HepG2 (cell line): Measurements from ENCODE around the gene HDAC10. TPM values are rescaled to one million over a fixed set of nuclear protein-coding genes. Genes with fewer than 3 reads are reported as not detected.
A peak's percentile ranks its signal among the peaks of the same experiment; 100 is the strongest.

ENCODE experiments used
- ATAD3A ChIP-seq: sonication (generic); formaldehyde crosslinking; IDR thresholded peaks from 2 replicates; pipeline ENCODE4 v1.4.0; 2020; ENCODE audit warnings: missing genetic modification reagents
- BCL6 ChIP-seq: IDR thresholded peaks from 2 replicates; pipeline ENCODE4 v1.6.1; 2016; ENCODE audit warnings: missing genetic modification reagents, missing compliant biosample characterization
- CCAR2 ChIP-seq: fragments of 200-400 bp; formaldehyde crosslinking; optimal IDR thresholded peaks from 2 replicates; pipeline ENCODE3; 2018; ENCODE audit warnings: low read depth, mild to moderate bottlenecking, low read length, moderate library complexity
- CHD4 ChIP-seq: fragments of 200-600 bp; sonication (generic); IDR thresholded peaks from 2 replicates; pipeline ENCODE4 v1.7.0; 2017; ENCODE audit warnings: mild to moderate bottlenecking, low read length, borderline replicate concordance
- GFI1 ChIP-seq: sonication (generic); formaldehyde crosslinking; IDR thresholded peaks from 2 replicates; pipeline ENCODE4 v1.5.0; 2020; ENCODE audit warnings: missing genetic modification reagents, mild to moderate bottlenecking, borderline replicate concordance
- HCFC1 ChIP-seq: fragments of 150-350 bp; IDR thresholded peaks from 2 replicates; pipeline ENCODE4 v1.6.1; 2014; ENCODE audit warnings: low read depth, low read length
- NFATC3 ChIP-seq: sonication (generic); formaldehyde crosslinking; IDR thresholded peaks from 2 replicates; pipeline ENCODE4 v1.5.1; 2020; ENCODE audit warnings: mild to moderate bottlenecking, missing genetic modification reagents
- RCOR2 ChIP-seq: IDR thresholded peaks from 2 replicates; pipeline ENCODE4 v1.6.1; 2016; ENCODE audit warnings: missing biosample characterization, missing genetic modification reagents
- SCMH1 ChIP-seq: sonication (generic); formaldehyde crosslinking; IDR thresholded peaks from 2 replicates; pipeline ENCODE4 v1.9.0; 2021; ENCODE audit warnings: missing genetic modification reagents, mild to moderate bottlenecking, borderline replicate concordance
- SP1 ChIP-seq, 2 experiments: fragments of 450-650 bp in 1 of 2; sonication (generic) in 1 of 2; formaldehyde crosslinking in 1 of 2; IDR thresholded peaks; 2 replicates each; pipeline versions ENCODE4 v1.4.0 to v1.6.1; 2016 to 2020; ENCODE audit warnings: missing genetic modification reagents in 1 of 2
- ZKSCAN1 ChIP-seq: fragments of 150-350 bp; IDR thresholded peaks from 2 replicates; pipeline ENCODE4 v1.6.1; 2014; ENCODE audit warnings: low read length
- ZNF333 ChIP-seq: sonication (generic); formaldehyde crosslinking; IDR thresholded peaks from 2 replicates; pipeline ENCODE4 v1.4.0; 2020; ENCODE audit warnings: mild to moderate bottlenecking, missing genetic modification reagents, borderline replicate concordance
- ZNF510 ChIP-seq: sonication (generic); formaldehyde crosslinking; IDR thresholded peaks from 2 replicates; pipeline ENCODE4 v1.4.0; 2020; ENCODE audit warnings: low read depth, mild to moderate bottlenecking, missing genetic modification reagents
- ZNF547 ChIP-seq: sonication (generic); formaldehyde crosslinking; IDR thresholded peaks from 2 replicates; pipeline ENCODE4 v1.5.1; 2020; ENCODE audit warnings: mild to moderate bottlenecking, missing genetic modification reagents
- ZNF672 ChIP-seq: sonication (generic); formaldehyde crosslinking; IDR thresholded peaks from 2 replicates; pipeline ENCODE4 v1.8.1; 2022; ENCODE audit warnings: missing genetic modification reagents
- ZNF747 ChIP-seq: sonication (generic); formaldehyde crosslinking; IDR thresholded peaks from 2 replicates; pipeline ENCODE4 v1.8.1; 2023; ENCODE audit warnings: missing genetic modification reagents, mild to moderate bottlenecking, borderline replicate concordance
- polyA plus RNA-seq, 8 experiments: library from polyadenylated mRNA; depleted of rRNA in 3 of 8; stranded (reverse) in 7 of 8; unstranded in 1 of 8; fragments of >200 nt; fragmentation: Illumina TruSeq in 4 of 8; extraction: Trizol in 4 of 8; gene quantifications; 2 replicates each; pipeline versions ENCODE4 v1.2.1 to v1.2.3, GENCODE V29; 2011 to 2016; ENCODE audit warnings: low read depth in 4 of 8, missing spikeins in 1 of 8, mixed read lengths in 1 of 8; ENCODE audit not compliant: insufficient read depth in 1 of 8
- total RNA-seq, 5 experiments: library from RNA; depleted of rRNA; stranded (reverse); fragments of >200 nt; fragmentation: Illumina TruSeq; extraction: Trizol; gene quantifications; 2 replicates each; pipeline ENCODE4 v1.2.3, GENCODE V29; 2016; ENCODE audit warnings: low read depth in 1 of 5
- TF ChIP-seq, protein P1 (sequence below): sonication (generic); formaldehyde crosslinking; IDR thresholded peaks from 2 replicates; pipeline ENCODE4 v1.5.1; 2020; ENCODE audit warnings: mild to moderate bottlenecking, missing genetic modification reagents, borderline replicate concordance
- TF ChIP-seq, protein P2 (sequence below): sonication (generic); formaldehyde crosslinking; IDR thresholded peaks from 2 replicates; pipeline ENCODE4 v1.4.0; 2020; ENCODE audit warnings: missing genetic modification reagents
- TF ChIP-seq, protein P3 (sequence below): IDR thresholded peaks from 2 replicates; pipeline ENCODE4 v1.6.1; 2016; ENCODE audit warnings: missing genetic modification reagents, missing compliant biosample characterization
- TF ChIP-seq, protein P4 (sequence below): sonication (generic); formaldehyde crosslinking; IDR thresholded peaks from 2 replicates; pipeline ENCODE4 v1.4.0; 2020; ENCODE audit warnings: missing genetic modification reagents

Gene HDAC10
- total and polyA plus RNA-seq, 2 of the 13 experiments (the other 11 are each of a cell fraction or from before 2014, with no cell fraction given) = 13.9 to 14.9 TPM

DNA sequence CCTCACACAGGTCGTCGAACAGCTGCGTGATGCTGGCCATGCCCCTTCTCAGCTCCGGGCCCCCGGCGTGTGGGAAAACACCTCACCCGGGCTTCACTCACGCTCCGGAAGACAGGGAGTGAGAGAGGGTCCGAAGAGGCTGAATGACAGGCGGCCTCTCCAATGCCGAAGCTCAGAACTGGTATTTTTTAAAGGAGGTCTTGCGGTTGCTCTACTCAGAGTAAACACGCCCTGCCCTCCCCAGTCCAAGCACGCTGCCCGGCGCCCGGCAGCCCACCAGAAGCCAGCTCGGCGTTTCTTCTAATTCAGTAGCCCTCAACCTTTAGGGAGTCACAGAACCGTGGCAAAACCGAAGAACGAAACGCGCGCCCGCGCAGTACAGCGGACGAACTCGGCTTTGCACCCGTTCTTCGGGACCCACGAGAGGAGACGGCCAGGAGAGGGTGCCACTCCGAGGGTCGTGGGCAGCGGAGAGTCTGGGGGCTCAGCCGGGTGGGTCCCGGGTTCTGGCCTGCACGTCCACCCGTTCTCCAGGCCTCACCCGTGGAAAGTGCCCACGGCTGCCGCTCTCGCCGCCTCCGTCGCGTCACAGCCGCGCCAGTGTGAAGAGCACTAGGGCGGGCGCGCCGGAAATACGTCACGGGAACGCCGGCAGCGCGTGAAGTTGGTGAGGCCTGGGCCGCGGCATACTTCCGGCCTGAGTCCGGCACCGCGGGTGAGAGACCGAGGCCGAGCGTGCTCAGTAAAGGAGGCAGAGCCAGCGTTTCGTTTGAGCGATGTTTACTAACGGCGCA, 6.4 kb downstream of the HDAC10 start, which contains the start of gene TUBGCP6 (continued):
- TF ChIP-seq, protein P1, sequence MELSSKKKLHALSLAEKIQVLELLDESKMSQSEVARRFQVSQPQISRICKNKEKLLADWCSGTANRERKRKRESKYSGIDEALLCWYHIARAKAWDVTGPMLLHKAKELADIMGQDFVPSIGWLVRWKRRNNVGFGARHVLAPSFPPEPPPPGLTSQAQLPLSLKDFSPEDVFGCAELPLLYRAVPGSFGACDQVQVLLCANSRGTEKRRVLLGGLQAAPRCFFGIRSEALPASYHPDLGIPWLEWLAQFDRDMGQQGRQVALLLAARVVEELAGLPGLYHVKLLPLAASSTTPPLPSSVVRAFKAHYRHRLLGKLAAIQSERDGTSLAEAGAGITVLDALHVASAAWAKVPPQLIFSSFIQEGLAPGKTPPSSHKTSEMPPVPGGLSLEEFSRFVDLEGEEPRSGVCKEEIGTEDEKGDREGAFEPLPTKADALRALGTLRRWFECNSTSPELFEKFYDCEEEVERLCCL (CRISPR knock-in tag) = peak; percentile 58; the same call in 1 of the 2 replicates
- TF ChIP-seq, protein P2, sequence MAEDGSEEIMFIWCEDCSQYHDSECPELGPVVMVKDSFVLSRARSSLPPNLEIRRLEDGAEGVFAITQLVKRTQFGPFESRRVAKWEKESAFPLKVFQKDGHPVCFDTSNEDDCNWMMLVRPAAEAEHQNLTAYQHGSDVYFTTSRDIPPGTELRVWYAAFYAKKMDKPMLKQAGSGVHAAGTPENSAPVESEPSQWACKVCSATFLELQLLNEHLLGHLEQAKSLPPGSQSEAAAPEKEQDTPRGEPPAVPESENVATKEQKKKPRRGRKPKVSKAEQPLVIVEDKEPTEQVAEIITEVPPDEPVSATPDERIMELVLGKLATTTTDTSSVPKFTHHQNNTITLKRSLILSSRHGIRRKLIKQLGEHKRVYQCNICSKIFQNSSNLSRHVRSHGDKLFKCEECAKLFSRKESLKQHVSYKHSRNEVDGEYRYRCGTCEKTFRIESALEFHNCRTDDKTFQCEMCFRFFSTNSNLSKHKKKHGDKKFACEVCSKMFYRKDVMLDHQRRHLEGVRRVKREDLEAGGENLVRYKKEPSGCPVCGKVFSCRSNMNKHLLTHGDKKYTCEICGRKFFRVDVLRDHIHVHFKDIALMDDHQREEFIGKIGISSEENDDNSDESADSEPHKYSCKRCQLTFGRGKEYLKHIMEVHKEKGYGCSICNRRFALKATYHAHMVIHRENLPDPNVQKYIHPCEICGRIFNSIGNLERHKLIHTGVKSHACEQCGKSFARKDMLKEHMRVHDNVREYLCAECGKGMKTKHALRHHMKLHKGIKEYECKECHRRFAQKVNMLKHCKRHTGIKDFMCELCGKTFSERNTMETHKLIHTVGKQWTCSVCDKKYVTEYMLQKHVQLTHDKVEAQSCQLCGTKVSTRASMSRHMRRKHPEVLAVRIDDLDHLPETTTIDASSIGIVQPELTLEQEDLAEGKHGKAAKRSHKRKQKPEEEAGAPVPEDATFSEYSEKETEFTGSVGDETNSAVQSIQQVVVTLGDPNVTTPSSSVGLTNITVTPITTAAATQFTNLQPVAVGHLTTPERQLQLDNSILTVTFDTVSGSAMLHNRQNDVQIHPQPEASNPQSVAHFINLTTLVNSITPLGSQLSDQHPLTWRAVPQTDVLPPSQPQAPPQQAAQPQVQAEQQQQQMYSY (CRISPR knock-in tag) = peak; percentile 32; the same call in 1 of the 2 replicates
- TF ChIP-seq, protein P3, sequence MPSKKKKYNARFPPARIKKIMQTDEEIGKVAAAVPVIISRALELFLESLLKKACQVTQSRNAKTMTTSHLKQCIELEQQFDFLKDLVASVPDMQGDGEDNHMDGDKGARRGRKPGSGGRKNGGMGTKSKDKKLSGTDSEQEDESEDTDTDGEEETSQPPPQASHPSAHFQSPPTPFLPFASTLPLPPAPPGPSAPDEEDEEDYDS (CRISPR knock-in tag) = peak; percentile 49; the same call in 1 of the 2 replicates
- no peak for TF ChIP-seq ATAD3A
- TF ChIP-seq BCL6 (CRISPR knock-in tag) = no peak; the same call in 1 of the 2 replicates
- TF ChIP-seq ZNF510 = peak; percentile 81; the same call in 1 of the 2 replicates
- no peak for TF ChIP-seq SCMH1 (CRISPR knock-in tag)
- TF ChIP-seq, protein P4, sequence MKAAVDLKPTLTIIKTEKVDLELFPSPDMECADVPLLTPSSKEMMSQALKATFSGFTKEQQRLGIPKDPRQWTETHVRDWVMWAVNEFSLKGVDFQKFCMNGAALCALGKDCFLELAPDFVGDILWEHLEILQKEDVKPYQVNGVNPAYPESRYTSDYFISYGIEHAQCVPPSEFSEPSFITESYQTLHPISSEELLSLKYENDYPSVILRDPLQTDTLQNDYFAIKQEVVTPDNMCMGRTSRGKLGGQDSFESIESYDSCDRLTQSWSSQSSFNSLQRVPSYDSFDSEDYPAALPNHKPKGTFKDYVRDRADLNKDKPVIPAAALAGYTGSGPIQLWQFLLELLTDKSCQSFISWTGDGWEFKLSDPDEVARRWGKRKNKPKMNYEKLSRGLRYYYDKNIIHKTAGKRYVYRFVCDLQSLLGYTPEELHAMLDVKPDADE (CRISPR knock-in tag) = peak; percentile 64; the same call in 1 of the 2 replicates
- TF ChIP-seq NFATC3 (CRISPR knock-in tag) = peak; percentile 77; the same call in 1 of the 2 replicates
- peak; percentile 75; the same call in 1 of the 2 replicates for TF ChIP-seq ZNF747 (CRISPR knock-in tag)
- peak; percentile 26 for TF ChIP-seq GFI1
- peak; percentile 81 for TF ChIP-seq HCFC1
- no peak for TF ChIP-seq SP1 (IDR thresholded peaks at IDR 0.05)
- peak; percentile 79 for TF ChIP-seq SP1 (CRISPR knock-in tag; IDR thresholded peaks at IDR 0.05)
- no peak for TF ChIP-seq RCOR2 (CRISPR knock-in tag)
- TF ChIP-seq ZNF672 (CRISPR knock-in tag) = no peak; the same call in 1 of the 2 replicates
- TF ChIP-seq ZNF547 (CRISPR knock-in tag) = peak; percentile 42; the same call in 1 of the 2 replicates
- no peak for TF ChIP-seq CCAR2
- no peak for TF ChIP-seq CHD4
- TF ChIP-seq ZKSCAN1 = peak; percentile 44; the same call in 1 of the 2 replicates
- TF ChIP-seq ZNF333 (CRISPR knock-in tag) = peak; percentile 82; the same call in 1 of the 2 replicates
